GM23338 (cell line): ENCODE measurements around the gene MYO5A.

ENCODE experiments used
- CREB1 ChIP-seq: fragments of 250-450 bp; sonication (Bioruptor Pico); IDR thresholded peaks from 2 replicates; pipeline ENCODE4 v1.5.0; 2020; ENCODE audit warnings: low read depth, mild to moderate bottlenecking, moderate library complexity
- CTCF ChIP-seq, 2 experiments: fragments of 200-600 bp in 1 of 2; sonication (generic) in 1 of 2; conservative IDR thresholded peaks; 2 replicates each; pipeline versions ENCODE4 v1.5.1 to v1.6.1; 2016 to 2017; ENCODE audit warnings: antibody characterized with exemption in 2 of 2, low read depth in 2 of 2, mild to moderate bottlenecking in 2 of 2, moderate library complexity in 1 of 2
- EZH2 ChIP-seq: fragments of 200-600 bp; sonication (generic); IDR thresholded peaks from one replicate; pipeline ENCODE4 v1.8.0; 2017; ENCODE audit warnings: antibody characterized with exemption, mild to moderate bottlenecking, low read depth; ENCODE audit not compliant: unreplicated experiment
- EZH2phosphoT487 ChIP-seq: fragments of 200-600 bp; sonication (generic); IDR thresholded peaks from one replicate; pipeline ENCODE4 v1.8.1; 2018; ENCODE audit warnings: antibody characterized with exemption; ENCODE audit not compliant: unreplicated experiment
- POLR2AphosphoS5 ChIP-seq: IDR thresholded peaks from 2 replicates; pipeline ENCODE4 v1.6.1; 2016; ENCODE audit warnings: antibody characterized with exemption, low read depth
- STAT1 ChIP-seq: IDR thresholded peaks from one replicate; pipeline ENCODE4 v1.6.1; 2016; ENCODE audit warnings: antibody characterized with exemption; ENCODE audit not compliant: unreplicated experiment

GRCh38 chr15:52496175-52496574, 32.5 kb downstream of the MYO5A start:
- TF ChIP-seq EZH2phosphoT487 (no peak), CTCF (conservative IDR thresholded peaks at IDR 0.05; ENCODE audit: low read depth in 2 of 2) (no peak), CREB1 (CRISPR knock-in tag) (no peak), EZH2 (no peak), POLR2AphosphoS5 (no peak), STAT1 (no peak)
